T-cell (primary cell): ENCODE data around the gene FCGR3B. TPM values are rescaled to one million over a fixed set of nuclear protein-coding genes. Genes with fewer than 3 reads are reported as not detected.
A peak's percentile ranks its signal among the peaks of the same experiment; 100 is the strongest.
"Not testable (repeated sequence)": the region's sequence is repeated elsewhere in the genome, so short reads cannot be mapped to it uniquely, and the experiment has no call there.

Source experiments
- ATAC-seq, 4 experiments: fragments of 200-7000 bp in 3 of 4; fragments of 150-1000 bp in 1 of 4; cut with Tn5 transposase; replicated peaks in 1 of 4; 1 replicate in 3 of 4; 2 replicates in 1 of 4; pipeline ENCODE4 v1.10.0; 2021; ENCODE audit warnings: moderate library complexity in 3 of 4, mild to moderate bottlenecking in 2 of 4, moderate number of reproducible peaks in 1 of 4
- CTCF ChIA-PET, 2 donors: fragments of 300-600 bp; sonication (Branson Sonifier 250); formaldehyde crosslinking; loops; one replicate each; lab custom pipeline; 2022; ENCODE audit warnings: antibody characterized with exemption in 2 of 2; lab: Charles Lee
- POLR2A ChIA-PET, 2 donors: fragments of 300-600 bp; sonication (Branson Sonifier 250); formaldehyde crosslinking; loops; one replicate each; lab custom pipeline; 2022; ENCODE audit warnings: antibody characterized with exemption in 2 of 2; lab: Charles Lee
- DNase-seq, 35 experiments: peaks; one replicate each; pipeline versions ENCODE4 v3.0.0 to v3.0.0-alpha.2; 2013 to 2023
- H3K27ac ChIP-seq: one replicate; pipeline ENCODE4 v1.5.1; 2013; ENCODE audit warnings: low read length
- H3K27me3 ChIP-seq, 2 experiments: replicated peaks in 1 of 2; 1 replicate in 1 of 2; 2 replicates in 1 of 2; pipeline versions ENCODE4 v1.6.1 to v1.7.0; 2013; ENCODE audit warnings: low read length in 1 of 2, mixed read lengths in 1 of 2; ENCODE audit not compliant: control insufficient read depth in 2 of 2, insufficient read depth in 2 of 2; ENCODE audit errors: extremely low read depth in 1 of 2
- H3K36me3 ChIP-seq, 2 donors: 1 replicate in 1 of 2; 2 replicates in 1 of 2; pipeline versions ENCODE4 v1.6.1 to v1.7.0; 2013; ENCODE audit warnings: low read length in 1 of 2; ENCODE audit not compliant: control insufficient read depth in 2 of 2, insufficient read depth in 1 of 2; ENCODE audit errors: extremely low read depth in 1 of 2
- H3K4me1 ChIP-seq, 2 experiments: 1 replicate in 1 of 2; 2 replicates in 1 of 2; pipeline versions ENCODE4 v1.6.1 to v1.7.0; 2013; ENCODE audit warnings: low read length in 2 of 2, mixed read lengths in 1 of 2; ENCODE audit not compliant: insufficient read depth in 2 of 2, control insufficient read depth in 1 of 2; ENCODE audit errors: extremely low read depth in 1 of 2
- H3K4me3 ChIP-seq, 2 donors: 1 replicate in 1 of 2; 2 replicates in 1 of 2; pipeline versions ENCODE4 v1.5.1 to v1.7.0; 2013; ENCODE audit warnings: mild to moderate bottlenecking in 2 of 2, low read length in 1 of 2, moderate library complexity in 1 of 2; ENCODE audit not compliant: control insufficient read depth in 1 of 2; ENCODE audit errors: extremely low read depth in 1 of 2
- H3K9me3 ChIP-seq: 2 replicates; pipeline ENCODE4 v1.7.0; 2013
- H3K27ac Mint-ChIP-seq, 2 donors: one replicate each; pipeline ENCODE4 v1.8.0; 2020 to 2021; ENCODE audit warnings: mild to moderate bottlenecking in 2 of 2, mixed read lengths in 2 of 2
- H3K27me3 Mint-ChIP-seq, 2 donors: one replicate each; pipeline ENCODE4 v1.8.0; 2021 to 2022; ENCODE audit warnings: mixed read lengths in 2 of 2
- H3K36me3 Mint-ChIP-seq: one replicate; pipeline ENCODE4 v1.8.0; 2021; ENCODE audit warnings: mixed read lengths
- H3K4me1 Mint-ChIP-seq, 3 donors: one replicate each; pipeline ENCODE4 v1.8.0; 2020 to 2022; ENCODE audit warnings: mixed read lengths in 3 of 3, mild to moderate bottlenecking in 1 of 3
- H3K4me3 Mint-ChIP-seq, 3 donors: one replicate each; pipeline ENCODE4 v1.8.0; 2020 to 2022; ENCODE audit warnings: mild to moderate bottlenecking in 3 of 3, mixed read lengths in 3 of 3, moderate library complexity in 3 of 3
- H3K9me3 Mint-ChIP-seq, 3 donors: one replicate each; pipeline ENCODE4 v1.8.0; 2020 to 2022; ENCODE audit warnings: mixed read lengths in 3 of 3
- WGBS: methylation state at CpG from one replicate; pipeline ENCODE4 v1.1.5; 2013; ENCODE audit warnings: missing lambda C conversion rate; ENCODE audit not compliant: insufficient coverage; 5-methylcytosine and 5-hydroxymethylcytosine counted together
- total RNA-seq, 35 experiments: library from RNA in 6 of 35; stranded (reverse) in 6 of 35; fragments of 120-200 nt in 1 of 35; gene quantifications; one replicate each; pipeline versions ENCODE4 v1.2.1 to v1.2.4 and lab custom pipeline; 2013 to 2026

FCGR3B gene
- total RNA-seq, 5 donors from 2014 or later (not counting 1 experiment from before 2014, with no cell fraction given): 0.42 to 0.88 (median 0.60) TPM; not detected in 2

DNA sequence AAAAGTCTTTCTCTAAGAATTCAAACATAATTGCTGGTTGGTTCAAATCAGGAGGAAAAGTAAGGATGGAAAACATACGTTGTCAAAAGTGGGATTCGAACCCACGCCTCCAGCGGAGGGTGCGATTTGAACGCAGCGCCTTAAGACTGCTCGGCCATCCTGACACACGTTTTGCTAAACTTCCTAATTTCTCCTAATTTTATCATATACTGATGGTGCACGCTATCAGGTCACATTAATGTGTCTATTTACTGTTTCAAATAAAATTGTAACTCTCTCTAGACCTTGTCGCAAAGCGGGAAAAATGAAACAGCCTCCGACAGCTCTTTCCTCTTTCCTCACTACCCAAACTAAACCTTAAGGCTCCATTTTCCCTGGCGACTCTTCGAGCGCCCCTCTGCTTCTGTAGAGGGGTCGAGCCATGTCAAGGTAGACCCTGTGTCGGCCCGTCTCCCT is 19.1 kb downstream of the FCGR3B start:
- peak in 7 of 35 experiments; percentile 4 to 56 (median 16) for DNase-seq
- H3K36me3 Mint-ChIP-seq: not testable (repeated sequence)
- WGBS: no CpG with 5 or more reads among the region's 19 CpGs

DNA sequence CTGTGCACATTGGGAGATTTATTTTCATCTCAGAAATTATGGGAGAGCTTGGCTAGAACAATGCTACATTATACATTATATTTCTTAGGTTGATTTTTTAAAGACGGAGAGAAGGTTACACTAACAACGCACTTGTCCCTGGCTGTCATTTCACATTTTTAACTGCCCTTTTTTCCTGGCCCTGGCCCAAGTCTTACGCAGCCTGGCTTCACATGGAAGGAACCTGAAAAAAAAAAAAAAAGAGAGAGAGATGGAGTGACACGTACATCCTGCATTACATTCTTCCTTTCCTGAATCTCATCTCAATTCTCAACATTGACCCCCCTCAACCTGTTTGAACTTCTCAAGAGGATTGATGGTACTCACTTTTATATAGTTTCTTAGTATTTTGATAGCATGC is 20.8 kb downstream of the FCGR3B start:
- H3K27ac ChIP-seq, H3K36me3 ChIP-seq, H3K9me3 ChIP-seq, H3K27ac Mint-ChIP-seq, H3K4me3 Mint-ChIP-seq, H3K36me3 Mint-ChIP-seq, H3K9me3 Mint-ChIP-seq, H3K4me3 ChIP-seq, POLR2A ChIA-PET, DNase-seq, ATAC-seq, H3K27me3 ChIP-seq, CTCF ChIA-PET: not testable (repeated sequence)
- peaks cover 0 to 11% of the 10 kb centered on the region in 2 experiments for H3K4me1 ChIP-seq
- WGBS: no CpG with 5 or more reads among the region's 4 CpGs
- Mint-ChIP-seq H3K27me3 (peaks cover 12 to 13% of the 10 kb centered on the region in 2 donors), H3K4me1 (peaks cover 5 to 22% (median 20%) of the 10 kb centered on the region in 3 donors)

More for the DNA sequence above, 19.1 kb downstream of the FCGR3B start:
- POLR2A ChIA-PET, H3K9me3 ChIP-seq, H3K9me3 Mint-ChIP-seq, H3K36me3 ChIP-seq, H3K27me3 ChIP-seq, H3K27me3 Mint-ChIP-seq: not testable (repeated sequence)
- Histone ChIP-seq H3K27ac (peak overlapping the region; percentile 81), H3K4me1 (peaks cover 0 to 11% of the 10 kb centered on the region in 2 experiments), H3K4me3 (peak overlapping the region; percentile 62 to 67)
- CTCF ChIA-PET: interaction anchor here (0.6 to 0.7 kb wide), 2 partner anchors 31 to 70 kb away, joined by 3 to 4 read pairs; no protein-coding TSS in a partner anchor
- Mint-ChIP-seq H3K27ac (peak overlapping the region; percentile 86 to 94), H3K4me1 (peaks cover 5 to 20% (median 20%) of the 10 kb centered on the region in 3 donors), H3K4me3 (peak overlapping the region; percentile 88 to 97 (median 92))
- peak in 2 of 4 experiments; percentile 16 to 22 for ATAC-seq

DNA sequence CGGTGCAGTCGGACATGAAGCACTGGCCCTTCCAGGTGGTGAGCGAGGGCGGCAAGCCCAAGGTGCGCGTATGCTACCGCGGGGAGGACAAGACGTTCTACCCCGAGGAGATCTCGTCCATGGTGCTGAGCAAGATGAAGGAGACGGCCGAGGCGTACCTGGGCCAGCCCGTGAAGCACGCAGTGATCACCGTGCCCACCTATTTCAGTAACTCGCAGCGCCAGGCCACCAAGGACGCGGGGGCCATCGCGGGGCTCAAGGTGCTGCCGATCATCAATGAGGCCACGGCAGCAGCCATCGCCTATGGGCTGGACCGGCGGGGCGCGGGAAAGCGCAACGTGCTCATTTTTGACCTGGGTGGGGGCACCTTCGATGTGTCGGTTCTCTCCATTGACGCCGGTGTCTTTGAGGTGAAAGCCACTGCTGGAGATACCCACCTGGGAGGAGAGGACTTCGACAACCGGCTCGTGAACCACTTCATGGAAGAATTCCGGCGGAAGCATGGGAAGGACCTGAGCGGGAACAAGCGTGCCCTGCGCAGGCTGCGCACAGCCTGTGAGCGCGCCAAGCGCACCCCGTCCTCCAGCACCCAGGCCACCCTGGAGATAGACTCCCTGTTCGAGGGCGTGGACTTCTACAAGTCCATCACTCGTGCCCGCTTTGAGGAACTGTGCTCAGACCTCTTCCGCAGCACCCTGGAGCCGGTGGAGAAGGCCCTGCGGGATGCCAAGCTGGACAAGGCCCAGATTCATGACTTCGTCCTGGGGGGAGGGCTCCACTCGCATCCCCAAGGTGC is 24.2 kb downstream of the FCGR3B start:
- H3K27ac Mint-ChIP-seq, DNase-seq, H3K4me3 ChIP-seq, H3K4me1 ChIP-seq, H3K9me3 Mint-ChIP-seq, H3K27ac ChIP-seq, H3K9me3 ChIP-seq, H3K4me3 Mint-ChIP-seq, H3K4me1 Mint-ChIP-seq, H3K36me3 Mint-ChIP-seq, H3K36me3 ChIP-seq, POLR2A ChIA-PET, CTCF ChIA-PET: not testable (repeated sequence)
- H3K27me3 ChIP-seq: peaks cover 0 to 11% of the 10 kb centered on the region in 2 experiments
- WGBS: 92% methylated on average over 29 of the region's 58 CpGs
- peak in 3 of 4 experiments; percentile 28 to 46 (median 33) for ATAC-seq
- peaks cover 27 to 28% of the 10 kb centered on the region in 2 donors for H3K27me3 Mint-ChIP-seq

DNA sequence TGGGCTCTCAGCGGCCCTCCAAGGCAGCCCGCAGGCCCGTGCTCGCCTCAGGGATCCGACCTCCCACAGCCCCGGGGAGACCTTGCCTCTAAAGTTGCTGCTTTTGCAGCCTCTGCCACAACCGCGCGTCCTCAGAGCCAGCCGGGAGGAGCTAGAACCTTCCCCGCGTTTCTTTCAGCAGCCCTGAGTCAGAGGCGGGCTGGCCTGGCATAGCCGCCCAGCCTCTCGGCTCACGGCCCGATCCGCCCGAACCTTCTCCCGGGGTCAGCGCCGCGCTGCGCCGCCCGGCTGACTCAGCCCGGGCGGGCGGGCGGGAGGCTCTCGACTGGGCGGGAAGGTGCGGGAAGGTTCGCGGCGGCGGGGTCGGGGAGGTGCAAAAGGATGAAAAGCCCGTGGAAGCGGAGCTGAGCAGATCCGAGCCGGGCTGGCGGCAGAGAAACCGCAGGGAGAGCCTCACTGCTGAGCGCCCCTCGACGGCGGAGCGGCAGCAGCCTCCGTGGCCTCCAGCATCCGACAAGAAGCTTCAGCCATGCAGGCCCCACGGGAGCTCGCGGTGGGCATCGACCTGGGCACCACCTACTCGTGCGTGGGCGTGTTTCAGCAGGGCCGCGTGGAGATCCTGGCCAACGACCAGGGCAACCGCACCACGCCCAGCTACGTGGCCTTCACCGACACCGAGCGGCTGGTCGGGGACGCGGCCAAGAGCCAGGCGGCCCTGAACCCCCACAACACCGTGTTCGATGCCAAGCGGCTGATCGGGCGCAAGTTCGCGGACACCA is 25.0 kb downstream of the FCGR3B start:
- H3K4me1 Mint-ChIP-seq, H3K9me3 ChIP-seq, CTCF ChIA-PET, H3K36me3 Mint-ChIP-seq, H3K27ac Mint-ChIP-seq, POLR2A ChIA-PET, H3K4me3 ChIP-seq, H3K27ac ChIP-seq, H3K36me3 ChIP-seq, H3K4me1 ChIP-seq, H3K9me3 Mint-ChIP-seq: not testable (repeated sequence)
- peak; percentile 54 to 72 (median 70) for ATAC-seq
- Mint-ChIP-seq H3K27me3 (peaks cover 27 to 28% of the 10 kb centered on the region in 2 donors), H3K4me3 (peak overlapping the region in 2 of 3 donors; percentile 31 to 45)
- peak in 2 of 35 experiments; percentile 6 to 14 for DNase-seq
- WGBS: 54% methylated on average over 35 of the region's 78 CpGs
- peaks cover 0 to 11% of the 10 kb centered on the region in 2 experiments for H3K27me3 ChIP-seq

DNA sequence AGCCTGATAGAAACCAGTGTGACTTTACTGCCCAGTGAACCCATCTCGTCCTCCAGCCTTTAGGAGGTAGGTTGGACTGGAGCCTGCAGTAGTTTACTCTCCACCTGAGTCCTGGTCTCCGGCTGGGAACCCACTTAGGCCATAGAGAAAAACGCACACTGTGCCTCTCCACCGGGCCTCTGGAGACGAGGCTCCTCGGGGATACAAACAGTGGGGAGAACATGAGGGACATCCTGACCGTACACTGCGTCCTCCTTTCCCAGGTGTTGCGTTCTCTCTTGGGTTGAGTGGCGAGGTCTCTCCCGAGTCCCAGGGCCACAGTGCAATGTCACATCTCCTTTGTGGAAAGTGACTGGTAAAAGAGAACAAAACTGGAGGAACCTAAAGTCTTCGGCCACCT is 26.0 kb downstream of the FCGR3B start:
- CTCF ChIA-PET: not testable (repeated sequence)
- WGBS: 98% methylated on average over 7 of the region's 12 CpGs

DNA sequence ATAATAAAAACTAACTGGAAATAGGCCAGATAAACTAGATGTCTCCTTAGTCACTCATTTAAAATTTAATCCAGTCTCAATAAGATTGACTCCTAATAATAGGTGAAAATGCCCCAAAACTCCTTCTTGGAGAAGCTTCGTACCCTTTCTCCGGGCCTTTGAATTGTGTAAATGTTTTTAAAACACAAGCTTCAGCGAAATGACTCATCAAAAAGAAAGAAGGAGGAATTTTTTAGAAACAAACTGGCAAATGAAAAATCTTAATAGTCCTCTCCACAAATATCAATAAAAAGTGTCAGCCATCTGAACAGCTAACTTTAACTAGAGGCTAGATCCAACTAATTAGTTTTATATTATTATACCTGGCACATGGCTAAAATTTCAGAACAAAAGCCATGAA is 33.9 kb downstream of the FCGR3B start:
- POLR2A ChIA-PET, CTCF ChIA-PET, H3K4me3 Mint-ChIP-seq: not testable (repeated sequence)

More for the DNA sequence above, 26.0 kb downstream of the FCGR3B start:
- peak overlapping the region in 1 of 3 donors; percentile 45 for H3K4me3 Mint-ChIP-seq
- H3K4me3 ChIP-seq, POLR2A ChIA-PET, H3K27ac ChIP-seq, H3K9me3 ChIP-seq, H3K36me3 ChIP-seq, ATAC-seq, H3K4me1 ChIP-seq, H3K27ac Mint-ChIP-seq, DNase-seq, H3K4me1 Mint-ChIP-seq, H3K9me3 Mint-ChIP-seq, H3K36me3 Mint-ChIP-seq: not testable (repeated sequence)
- H3K27me3 ChIP-seq: peaks cover 0 to 11% of the 10 kb centered on the region in 2 experiments
- peaks cover 27 to 28% of the 10 kb centered on the region in 2 donors for H3K27me3 Mint-ChIP-seq

More for the DNA sequence above, 33.9 kb downstream of the FCGR3B start:
- not testable (repeated sequence) for H3K27me3 ChIP-seq, DNase-seq, H3K27me3 Mint-ChIP-seq, H3K36me3 Mint-ChIP-seq, H3K9me3 Mint-ChIP-seq, H3K9me3 ChIP-seq, H3K27ac Mint-ChIP-seq, H3K4me3 ChIP-seq, H3K27ac ChIP-seq, ATAC-seq, H3K4me1 Mint-ChIP-seq, H3K36me3 ChIP-seq, H3K4me1 ChIP-seq
- whole genome bisulfite sequencing: no CpG with 5 or more reads among the region's 3 CpGs
